HepG2 (cell line): Measurements from ENCODE around the gene SAMD4B. TPM values are rescaled to one million over a fixed set of nuclear protein-coding genes. Genes with fewer than 3 reads are reported as not detected.

Experiments used
- ATAC-seq: fragments of 200-7000 bp; cut with Tn5 transposase; 3 replicates; pipeline ENCODE4 v1.9.1; 2020; ENCODE audit warnings: mild to moderate bottlenecking, moderate library complexity
- BruUV-seq: library from RNA; stranded (reverse); fragments of 400-500 nt; replicated peaks from 2 replicates; lab custom pipeline; 2021; lab: Mats Ljungman, UMichigan
- CTCF ChIA-PET: fragments of 300-600 bp; formaldehyde crosslinking; extraction: SDS; loops from one replicate; lab custom pipeline; 2021; ENCODE audit warnings: low total read pairs, inconsistent platforms, low intra/inter-chr PET ratio; lab: Yijun Ruan, JAX
- POLR2A ChIA-PET: fragments of 350-600 bp; sonication (Branson Sonifier 250); formaldehyde crosslinking; loops from one replicate; lab custom pipeline; 2020; ENCODE audit warnings: antibody characterized with exemption, inconsistent platforms; lab: Yijun Ruan, JAX
- DNase-seq: peaks from one replicate; pipeline ENCODE4 v3.0.0-alpha.2; 2015; ENCODE audit warnings: low spot score
- FAIRE-seq: peaks from 3 replicates; lab custom pipeline; 2011; peaks lifted over from hg19 to GRCh38; lab: Jason Lieb, UNC
- H2AFZ ChIP-seq: one replicate; pipeline ENCODE4 v1.6.1; 2011; ENCODE audit warnings: low read length, inconsistent platforms
- H3K27ac ChIP-seq: fragments of 300-600 bp; 3 replicates; pipeline ENCODE4 v1.8.0; 2011; ENCODE audit warnings: mixed run types, mild to moderate bottlenecking, mixed read lengths, low read length, inconsistent platforms; ENCODE audit not compliant: insufficient read depth; ENCODE audit errors: extremely low read length
- H3K27me3 ChIP-seq, 2 experiments: fragments of 200-600 bp in 1 of 2; 2 replicates in 1 of 2; 3 replicates in 1 of 2; pipeline versions ENCODE4 v1.6.0 to v1.8.0; 2011; ENCODE audit warnings: low read length in 2 of 2, mild to moderate bottlenecking in 2 of 2, moderate library complexity in 2 of 2, inconsistent platforms in 1 of 2; ENCODE audit not compliant: insufficient read depth in 2 of 2, control insufficient read depth in 1 of 2
- H3K36me3 ChIP-seq, 2 experiments: fragments of 200-600 bp in 1 of 2; replicated peaks in 1 of 2; 2 replicates in 1 of 2; 3 replicates in 1 of 2; pipeline versions ENCODE4 v1.5.1 to v1.8.0; 2011; ENCODE audit warnings: low read length in 2 of 2, inconsistent platforms in 1 of 2; ENCODE audit not compliant: insufficient read depth in 2 of 2, control insufficient read depth in 1 of 2
- H3K4me1 ChIP-seq: 2 replicates; pipeline ENCODE4 v1.5.1; 2012; ENCODE audit warnings: low read length, inconsistent platforms; ENCODE audit not compliant: insufficient read depth
- H3K4me2 ChIP-seq: 2 replicates; pipeline ENCODE4 v1.6.0; 2011; ENCODE audit warnings: low read depth, low read length, inconsistent platforms
- H3K4me3 ChIP-seq, 3 experiments: fragments of 200-600 bp in 1 of 3; sonication (generic), shearing (Covaris generic) in 1 of 3; replicated peaks in 1 of 3; 2 replicates each; pipeline ENCODE4 v1.5.1; 2011 to 2016; ENCODE audit warnings: low read length in 3 of 3, inconsistent platforms in 2 of 3, low read depth in 2 of 3, mild to moderate bottlenecking in 2 of 3, control low read depth in 1 of 3, mixed read lengths in 1 of 3; ENCODE audit not compliant: insufficient read depth in 1 of 3
- H3K79me2 ChIP-seq: one replicate; pipeline ENCODE4 v1.6.1; 2011; ENCODE audit warnings: low read length, inconsistent platforms; ENCODE audit not compliant: insufficient read depth
- H3K9ac ChIP-seq: 2 replicates; pipeline ENCODE4 v1.6.0; 2011; ENCODE audit warnings: mild to moderate bottlenecking, low read depth, low read length, inconsistent platforms; ENCODE audit not compliant: insufficient read depth
- H3K9me3 ChIP-seq: 2 replicates; pipeline ENCODE4 v1.5.1; 2012; ENCODE audit warnings: mild to moderate bottlenecking, low read length
- H4K20me1 ChIP-seq: 2 replicates; pipeline ENCODE4 v1.6.0; 2011; ENCODE audit warnings: inconsistent platforms, mild to moderate bottlenecking, low read length, moderate library complexity; ENCODE audit not compliant: insufficient read depth
- GATA4 ChIP-seq: sonication (generic); IDR thresholded peaks from 2 replicates; pipeline ENCODE4 v1.6.1; 2016; ENCODE audit warnings: antibody characterized with exemption, low read depth, borderline replicate concordance
- GATAD2A ChIP-seq: IDR thresholded peaks from 2 replicates; pipeline ENCODE4 v1.6.1; 2016
- HHEX ChIP-seq: IDR thresholded peaks from 2 replicates; pipeline ENCODE4 v1.6.1; 2016; ENCODE audit warnings: control low read depth
- HMG20A ChIP-seq: IDR thresholded peaks from 2 replicates; pipeline ENCODE4 v1.6.1; 2016; ENCODE audit warnings: borderline replicate concordance
- JUND ChIP-seq: sonication (generic); formaldehyde crosslinking; IDR thresholded peaks from 2 replicates; pipeline ENCODE4 v1.8.0; 2022; ENCODE audit warnings: mild to moderate bottlenecking, missing genetic modification reagents
- MXI1 ChIP-seq: IDR thresholded peaks from 3 replicates; pipeline ENCODE4 v1.6.1; 2012; ENCODE audit warnings: low read depth, low read length, inconsistent platforms, borderline replicate concordance
- MYC ChIP-seq: sonication (generic); formaldehyde crosslinking; IDR thresholded peaks from 2 replicates; pipeline ENCODE4 v1.9.0; 2021; ENCODE audit warnings: missing genetic modification reagents, borderline replicate concordance
- NR0B2 ChIP-seq: sonication (generic); formaldehyde crosslinking; IDR thresholded peaks from 2 replicates; pipeline ENCODE4 v1.4.0; 2020; ENCODE audit warnings: mild to moderate bottlenecking, missing genetic modification reagents
- RFX1 ChIP-seq: fragments of 450-650 bp; IDR thresholded peaks from 2 replicates; pipeline ENCODE4 v1.6.1; 2017
- STAG1 ChIP-seq: sonication (generic); formaldehyde crosslinking; IDR thresholded peaks from 2 replicates; pipeline ENCODE4 v1.4.0; 2020; ENCODE audit warnings: missing genetic modification reagents
- XRCC5 ChIP-seq: fragments of 200-400 bp; formaldehyde crosslinking; optimal IDR thresholded peaks from 2 replicates; pipeline ENCODE3; 2017; ENCODE audit warnings: mild to moderate bottlenecking, low read length
- ZBTB3 ChIP-seq: sonication (generic); formaldehyde crosslinking; IDR thresholded peaks from 2 replicates; pipeline ENCODE4 v1.4.0; 2020; ENCODE audit warnings: low read depth, mild to moderate bottlenecking, moderate library complexity, missing genetic modification reagents, borderline replicate concordance
- ZFX ChIP-seq: sonication (generic); formaldehyde crosslinking; IDR thresholded peaks from 2 replicates; pipeline ENCODE4 v1.4.0; 2020; ENCODE audit warnings: mild to moderate bottlenecking, low read depth, missing genetic modification reagents, moderate library complexity
- ZMYM3 ChIP-seq: sonication (generic); formaldehyde crosslinking; IDR thresholded peaks from 2 replicates; pipeline ENCODE4 v1.5.1; 2020; ENCODE audit warnings: mild to moderate bottlenecking, missing genetic modification reagents
- ZNF33B ChIP-seq: sonication (generic); formaldehyde crosslinking; IDR thresholded peaks from 2 replicates; pipeline ENCODE4 v1.5.1; 2020; ENCODE audit warnings: mild to moderate bottlenecking, missing genetic modification reagents
- ZNF446 ChIP-seq: sonication (generic); formaldehyde crosslinking; IDR thresholded peaks from 2 replicates; pipeline ENCODE4 v1.5.0; 2020; ENCODE audit warnings: mild to moderate bottlenecking, missing genetic modification reagents
- ZNF567 ChIP-seq: sonication (generic); formaldehyde crosslinking; IDR thresholded peaks from 2 replicates; pipeline ENCODE4 v1.8.1; 2023; ENCODE audit warnings: mild to moderate bottlenecking, missing genetic modification reagents, borderline replicate concordance
- ZNF619 ChIP-seq: sonication (generic); formaldehyde crosslinking; IDR thresholded peaks from 2 replicates; pipeline ENCODE4 v1.4.0; 2020; ENCODE audit warnings: mild to moderate bottlenecking, missing genetic modification reagents
- WGBS: methylation state at CpG from one replicate; pipeline ENCODE4 v1.1.6; 2017; ENCODE audit warnings: low lambda C conversion rate; 5-methylcytosine and 5-hydroxymethylcytosine counted together
- in situ Hi-C: cut with HindIII; loops from 2 replicates; pipeline ENCODE4 v1.10.0; 2017; ENCODE audit warnings: low pct_unique_long_range_greater_than_20kb; ENCODE audit not compliant: extremely low pct_ligation_motif_present
- intact Hi-C: fragments of 100-400 bp; cut with micrococcal nuclease; formaldehyde crosslinking; loops from one replicate; pipeline ENCODE4 v1.10.0; 2022; ENCODE audit not compliant: unreplicated experiment
- polyA plus RNA-seq, 8 experiments: library from polyadenylated mRNA; depleted of rRNA in 3 of 8; stranded (reverse) in 7 of 8; unstranded in 1 of 8; fragments of >200 nt; fragmentation: Illumina TruSeq in 4 of 8; extraction: Trizol in 4 of 8; gene quantifications; 2 replicates each; pipeline versions ENCODE4 v1.2.1 to v1.2.3, GENCODE V29; 2011 to 2016; ENCODE audit warnings: low read depth in 4 of 8, missing spikeins in 1 of 8, mixed read lengths in 1 of 8; ENCODE audit not compliant: insufficient read depth in 1 of 8
- total RNA-seq, 5 experiments: library from RNA; depleted of rRNA; stranded (reverse); fragments of >200 nt; fragmentation: Illumina TruSeq; extraction: Trizol; gene quantifications; 2 replicates each; pipeline ENCODE4 v1.2.3, GENCODE V29; 2016; ENCODE audit warnings: low read depth in 1 of 5
- TF ChIP-seq, protein P1 (sequence below): sonication (generic); formaldehyde crosslinking; IDR thresholded peaks from 2 replicates; pipeline ENCODE4 v1.5.0; 2020; ENCODE audit warnings: mild to moderate bottlenecking, missing genetic modification reagents
- TF ChIP-seq, protein P2 (sequence below): sonication (generic); formaldehyde crosslinking; IDR thresholded peaks from 2 replicates; pipeline ENCODE4 v1.8.1; 2023; ENCODE audit warnings: missing genetic modification reagents, mild to moderate bottlenecking, borderline replicate concordance

Gene SAMD4B
- total and polyA plus RNA-seq, 2 of the 13 experiments (the other 11 are each of a cell fraction or from before 2014, with no cell fraction given): 26.0 to 31.8 TPM

GRCh38 chr19:39413272-39413910 is 71.2 kb downstream of the SAMD4B start (continued):
- TF ChIP-seq, protein P1, sequence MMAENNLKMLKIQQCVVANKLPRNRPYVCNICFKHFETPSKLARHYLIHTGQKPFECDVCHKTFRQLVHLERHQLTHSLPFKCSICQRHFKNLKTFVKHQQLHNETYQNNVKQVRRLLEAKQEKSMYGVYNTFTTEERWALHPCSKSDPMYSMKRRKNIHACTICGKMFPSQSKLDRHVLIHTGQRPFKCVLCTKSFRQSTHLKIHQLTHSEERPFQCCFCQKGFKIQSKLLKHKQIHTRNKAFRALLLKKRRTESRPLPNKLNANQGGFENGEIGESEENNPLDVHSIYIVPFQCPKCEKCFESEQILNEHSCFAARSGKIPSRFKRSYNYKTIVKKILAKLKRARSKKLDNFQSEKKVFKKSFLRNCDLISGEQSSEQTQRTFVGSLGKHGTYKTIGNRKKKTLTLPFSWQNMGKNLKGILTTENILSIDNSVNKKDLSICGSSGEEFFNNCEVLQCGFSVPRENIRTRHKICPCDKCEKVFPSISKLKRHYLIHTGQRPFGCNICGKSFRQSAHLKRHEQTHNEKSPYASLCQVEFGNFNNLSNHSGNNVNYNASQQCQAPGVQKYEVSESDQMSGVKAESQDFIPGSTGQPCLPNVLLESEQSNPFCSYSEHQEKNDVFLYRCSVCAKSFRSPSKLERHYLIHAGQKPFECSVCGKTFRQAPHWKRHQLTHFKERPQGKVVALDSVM (CRISPR knock-in tag): 0 out of 2 replicates have a peak, but pooled peaks have one; percentile 14
- TF ChIP-seq ZNF446 (CRISPR knock-in tag) (0 out of 2 replicates have a peak, but pooled peaks have one; percentile 45), MYC (0 out of 2 replicates have a peak, but pooled peaks have one; percentile 17)

GRCh38 chr19:39413911-39414608 is 71.8 kb downstream of the SAMD4B start:
- H3K27ac ChIP-seq: peak overlapping the region; percentile 32
- H2AFZ ChIP-seq: no peak overlapping the region
- in situ Hi-C loops (no loop called here), intact Hi-C loops (loop anchor here (5.0 to 10.0 kb wide), 3 partner anchors 72 to 292 kb away; partner anchors contain the start of genes EID2B and SAMD4B)
- POLR2A ChIA-PET: interaction anchor here (0.6 to 4.2 kb wide), 9 partner anchors 12 to 26 kb away, joined by 4 to 47 read pairs (median 8); partner anchors contain the start of genes MED29, PAF1 and RPS16
- 43% methylated on average over 12 of the region's 18 CpGs for WGBS
- CTCF ChIA-PET: interaction anchor here (5.1 kb wide), 1 partner anchor 17 kb away, joined by 127 read pairs; no protein-coding TSS in a partner anchor
- H4K20me1 ChIP-seq: no peaks in the 10 kb centered on the region
- H3K4me2 ChIP-seq: peak overlapping the region; percentile 88
- peak overlapping the region; percentile 76 for H3K9ac ChIP-seq
- no TSS peak for BruUV-seq
- no peaks in the 10 kb centered on the region for H3K9me3 ChIP-seq
- H3K4me1 ChIP-seq: peaks cover 47% of the 10 kb centered on the region
- peaks cover 4 to 8% of the 10 kb centered on the region in 2 experiments; a peak in 4 of 5 replicates for H3K36me3 ChIP-seq
- H3K4me3 ChIP-seq: peak overlapping the region; percentile 65 to 97 (median 95)
- ATAC-seq: peak; percentile 35
- peak; percentile 32 for DNase-seq
- FAIRE-seq: peak; percentile 34
- H3K79me2 ChIP-seq: peaks cover 15% of the 10 kb centered on the region
- no peaks in the 10 kb centered on the region for H3K27me3 ChIP-seq
- TF ChIP-seq ZMYM3: peak; percentile 68; the same call in 1 of the 2 replicates
- no peak for TF ChIP-seq NR0B2 (CRISPR knock-in tag)
- TF ChIP-seq HHEX (CRISPR knock-in tag): no peak
- no peak for TF ChIP-seq GATA4
- peak; percentile 45 for TF ChIP-seq STAG1 (CRISPR knock-in tag)
- TF ChIP-seq ZFX (CRISPR knock-in tag): peak; percentile 50; the same call in 1 of the 2 replicates
- peak; percentile 83 for TF ChIP-seq XRCC5
- 0 out of 2 replicates have a peak, but pooled peaks have one; percentile 75 for TF ChIP-seq ZNF567 (CRISPR knock-in tag)
- TF ChIP-seq JUND: no peak
- TF ChIP-seq GATAD2A (CRISPR knock-in tag): 0 out of 2 replicates have a peak, but pooled peaks have one; percentile 26
- TF ChIP-seq HMG20A (CRISPR knock-in tag): no peak
- 0 out of 2 replicates have a peak, but pooled peaks have one; percentile 22 for TF ChIP-seq ZBTB3 (CRISPR knock-in tag)
- TF ChIP-seq, protein P2, sequence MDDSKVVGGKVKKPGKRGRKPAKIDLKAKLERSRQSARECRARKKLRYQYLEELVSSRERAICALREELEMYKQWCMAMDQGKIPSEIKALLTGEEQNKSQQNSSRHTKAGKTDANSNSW: no peak
- 0 out of 3 replicates have a peak, but pooled peaks have one; percentile 3 for TF ChIP-seq MXI1
- TF ChIP-seq ZNF33B: 0 out of 2 replicates have a peak, but pooled peaks have one; percentile 44
- TF ChIP-seq ZNF619: peak; percentile 82; the same call in 1 of the 2 replicates
- TF ChIP-seq RFX1: no peak
